Gastrocnemius medialis (tissue), 4 donors: ENCODE results near the gene NPAS1. TPM values are rescaled to one million over a fixed set of nuclear protein-coding genes. Genes with fewer than 3 reads are reported as not detected.

Source experiments
- ATAC-seq, 2 donors: fragments of 150-250 bp; one replicate each; pipeline ENCODE4 v1.9.1; 2016
- DNase-seq, 2 donors: peaks; one replicate each; pipeline ENCODE4 v3.0.0-alpha.2; 2019
- H3K27ac ChIP-seq, 4 donors: fragments of 200-600 bp; sonication (generic); 1 replicate in 1 of 4; 2 replicates in 3 of 4; pipeline ENCODE4 v1.5.1; 2016 to 2018; ENCODE audit warnings: mild to moderate bottlenecking in 2 of 4, moderate library complexity in 1 of 4
- H3K27me3 ChIP-seq, 3 donors: fragments of 200-600 bp; sonication (generic) in 2 of 3; 1 replicate in 1 of 3; 2 replicates in 2 of 3; pipeline versions ENCODE4 v1.5.1 to v1.6.0; 2016 to 2019; ENCODE audit warnings: mild to moderate bottlenecking in 1 of 3, moderate library complexity in 1 of 3
- H3K36me3 ChIP-seq, 2 donors: fragments of 200-600 bp; sonication (generic) in 1 of 2; one replicate each; pipeline ENCODE4 v1.5.1; 2017 to 2018
- H3K4me1 ChIP-seq, 2 donors: fragments of 200-600 bp; sonication (generic) in 1 of 2; one replicate each; pipeline ENCODE4 v1.5.1; 2016 to 2017; ENCODE audit warnings: mild to moderate bottlenecking in 2 of 2
- H3K4me3 ChIP-seq, 4 donors: fragments of 200-600 bp; sonication (generic) in 3 of 4; 1 replicate in 1 of 4; 2 replicates in 3 of 4; pipeline ENCODE4 v1.5.1; 2016 to 2019; ENCODE audit warnings: mild to moderate bottlenecking in 2 of 4
- H3K9me3 ChIP-seq, 3 donors: fragments of 200-600 bp; sonication (generic) in 2 of 3; 1 replicate in 1 of 3; 2 replicates in 2 of 3; pipeline ENCODE4 v1.5.1; 2016 to 2019
- CTCF ChIP-seq, 5 experiments: fragments of 450-650 bp in 3 of 5; fragments of 200-600 bp in 2 of 5; sonication (generic) in 2 of 5; IDR thresholded peaks in 4 of 5; conservative IDR thresholded peaks in 1 of 5; 1 replicate in 4 of 5; 2 replicates in 1 of 5; pipeline ENCODE4 v1.5.1; 2016 to 2019; ENCODE audit warnings: antibody characterized with exemption in 5 of 5, mild to moderate bottlenecking in 3 of 5, moderate library complexity in 3 of 5
- POLR2A ChIP-seq, 2 donors: fragments of 450-650 bp; IDR thresholded peaks; one replicate each; pipeline ENCODE4 v1.6.1; 2017; ENCODE audit warnings: antibody characterized with exemption in 2 of 2, mild to moderate bottlenecking in 2 of 2, moderate library complexity in 2 of 2
- in situ Hi-C, 4 donors: fragments of 200-750 bp; cut with MboI; loops; one replicate each; pipeline versions ENCODE4 v1.15.0 to v1.8.0; 2017; ENCODE audit warnings: low sequenced_read_pairs in 4 of 4
- intact Hi-C: fragments of 100-400 bp; cut with DNase I; formaldehyde crosslinking; loops from one replicate; pipeline ENCODE4 v1.15.1; 2023; ENCODE audit warnings: low total_unique reads
- total RNA-seq, 4 donors: library from RNA; depleted of rRNA; stranded (reverse); fragments of >200 nt; gene quantifications; one replicate each; pipeline versions ENCODE4 v1.1.0 to v1.2.3, GENCODE V29; 2016

The NPAS1 gene
- total RNA-seq, 4 donors from 2014 or later = 0.61 to 1.1 TPM; not detected in 2

- in situ Hi-C loops (loop anchor here in 3 of 4 donors (10.0 kb wide), 1 partner anchor 93 kb away; no protein-coding TSS in a partner anchor), intact Hi-C loops (no loop called here)
- Histone ChIP-seq H3K27me3 (peaks cover 22 to 32% (median 28%) of the 10 kb centered on the region in 3 donors), H3K36me3 (no peaks in the 10 kb centered on the region), H3K9me3 (no peaks in the 10 kb centered on the region), H3K4me3 (no peak overlapping the region), H3K27ac (no peak overlapping the region), H3K4me1 (peaks cover 5 to 12% of the 10 kb centered on the region in 2 donors)
- TF ChIP-seq POLR2A (IDR thresholded peaks at IDR 0.05) (no peak), CTCF (IDR thresholded peaks at IDR 0.05 in 4 of 5, conservative IDR thresholded peaks at IDR 0.05 in 1 of 5) (peak; percentile 25 to 84 (median 64))
- ATAC-seq (no peak), DNase-seq (no peak)
Observed at GRCh38 chr19:47032171-47032811, 12.7 kb downstream of the NPAS1 start.

GRCh38 chr19:47035127-47036096 lies 15.8 kb downstream of the NPAS1 start:
- ATAC-seq (peak; percentile 94 to 95), DNase-seq (peak; percentile 56 to 69)
- in situ Hi-C loops = loop anchor here in 3 of 4 donors (10.0 kb wide), 1 partner anchor 89 kb away; no protein-coding TSS in a partner anchor
- intact Hi-C loops = loop anchor here (1.0 to 2.0 kb wide), 2 partner anchors 15 to 90 kb away; no protein-coding TSS in a partner anchor
- no peaks in the 10 kb centered on the region for H3K36me3 ChIP-seq
- no peaks in the 10 kb centered on the region for H3K9me3 ChIP-seq
- H3K27ac ChIP-seq = peak overlapping the region in 1 of 4 donors; percentile 11
- peaks cover 9 to 12% (median 10%) of the 10 kb centered on the region in 3 donors for H3K27me3 ChIP-seq
- TF ChIP-seq POLR2A (IDR thresholded peaks at IDR 0.05) (no peak), CTCF (IDR thresholded peaks at IDR 0.05 in 4 of 5, conservative IDR thresholded peaks at IDR 0.05 in 1 of 5) (peak; percentile 91 to 99 (median 96))
- peaks cover 5 to 12% of the 10 kb centered on the region in 2 donors for H3K4me1 ChIP-seq
- H3K4me3 ChIP-seq = peak overlapping the region; percentile 51 to 77 (median 58)

- intact Hi-C loops (no loop called here), in situ Hi-C loops (loop anchor here in 3 of 4 donors (10.0 kb wide), 1 partner anchor 89 kb away; no protein-coding TSS in a partner anchor)
- DNase-seq (no peak), ATAC-seq (peak; percentile 67)
- no peak for TF ChIP-seq POLR2A (IDR thresholded peaks at IDR 0.05)
- TF ChIP-seq CTCF (IDR thresholded peaks at IDR 0.05 in 4 of 5, conservative IDR thresholded peaks at IDR 0.05 in 1 of 5) = peak in 4 of 5 experiments; percentile 6 to 23 (median 15)
- H3K36me3 ChIP-seq = no peaks in the 10 kb centered on the region
- H3K27me3 ChIP-seq = peaks cover 9 to 12% (median 10%) of the 10 kb centered on the region in 3 donors
- H3K4me3 ChIP-seq = peak overlapping the region; percentile 51 to 77 (median 58)
- no peaks in the 10 kb centered on the region for H3K9me3 ChIP-seq
- H3K27ac ChIP-seq = peak overlapping the region in 1 of 4 donors; percentile 11
- H3K4me1 ChIP-seq = peaks cover 5 to 12% of the 10 kb centered on the region in 2 donors
Observed at GRCh38 chr19:47036097-47036651, 16.5 kb downstream of the NPAS1 start.

- intact Hi-C loops = no loop called here
- DNase-seq (no peak), ATAC-seq (no peak)
- peaks cover 5 to 12% of the 10 kb centered on the region in 2 donors for H3K4me1 ChIP-seq
- peaks cover 4 to 12% (median 6%) of the 10 kb centered on the region in 3 donors for H3K27me3 ChIP-seq
- no peak overlapping the region for H3K4me3 ChIP-seq
- in situ Hi-C loops = loop anchor here in 3 of 4 donors (10.0 kb wide), 1 partner anchor 87 kb away; no protein-coding TSS in a partner anchor
- H3K9me3 ChIP-seq = no peaks in the 10 kb centered on the region
- TF ChIP-seq POLR2A (IDR thresholded peaks at IDR 0.05) (no peak), CTCF (IDR thresholded peaks at IDR 0.05 in 4 of 5, conservative IDR thresholded peaks at IDR 0.05 in 1 of 5) (no peak)
- H3K27ac ChIP-seq = no peak overlapping the region
- no peaks in the 10 kb centered on the region for H3K36me3 ChIP-seq
Observed at GRCh38 chr19:47037766-47038165, 18.1 kb downstream of the NPAS1 start.
